Erythroblast (primary cell): ENCODE data around the gene NPB.

Experiments
- GATA1 ChIP-seq: IDR thresholded peaks from 2 replicates; pipeline ENCODE4 v1.6.1; 2011; ENCODE audit warnings: low read depth, mild to moderate bottlenecking, control low read depth, low read length, moderate library complexity
- POLR2A ChIP-seq: IDR thresholded peaks from 2 replicates; pipeline ENCODE4 v1.6.1; 2011; ENCODE audit warnings: mild to moderate bottlenecking, low read length

GRCh38 chr17:81899514-81900166, 2.4 kb upstream of the NPB start:
- TF ChIP-seq POLR2A: no peak
- no peak for TF ChIP-seq GATA1
